HG03196 (cell line): ENCODE results near the gene SGMS1.

Experiments used
- ATAC-seq: cut with Tn5 transposase; IDR thresholded peaks from one replicate; pipeline ENCODE4 v1.9.1; 2021; ENCODE audit not compliant: unreplicated experiment

The SGMS1 gene

DNA sequence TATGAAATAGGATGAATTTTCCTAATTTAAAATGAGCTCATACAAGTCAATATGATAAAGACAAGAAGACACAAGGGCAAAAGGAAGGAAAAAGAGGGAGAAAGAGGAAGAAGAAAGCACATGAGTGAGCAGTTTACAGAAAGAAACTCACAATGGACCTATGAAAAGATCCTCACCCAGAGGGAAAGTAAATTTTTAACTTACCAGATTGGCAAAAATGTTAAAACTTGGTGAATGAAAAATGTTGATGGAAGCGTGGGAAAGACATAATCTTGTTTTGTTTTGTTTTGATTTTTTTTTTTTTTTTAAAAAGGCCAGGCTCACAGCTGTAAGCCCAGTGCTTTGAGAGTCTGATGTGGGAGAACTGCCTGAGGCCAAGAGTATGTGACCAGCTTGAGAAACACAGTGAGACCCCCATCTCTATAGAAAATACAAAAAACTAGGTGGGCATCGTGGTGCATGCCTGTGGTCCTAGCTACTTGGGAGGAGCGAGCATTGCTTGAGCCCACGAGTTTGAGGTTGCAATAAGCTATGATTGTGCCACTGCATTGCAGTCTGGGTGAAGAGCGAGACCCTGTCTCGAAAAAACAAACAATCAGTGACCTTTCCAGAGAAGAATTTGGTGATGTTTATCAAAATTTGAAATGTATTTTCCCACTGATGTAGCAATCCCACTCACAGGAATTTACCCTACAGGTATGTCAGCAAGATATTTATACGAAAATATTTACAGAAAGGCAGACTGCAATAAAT lies 219.6 kb downstream of the SGMS1 start:
- no peak for ATAC-seq

DNA sequence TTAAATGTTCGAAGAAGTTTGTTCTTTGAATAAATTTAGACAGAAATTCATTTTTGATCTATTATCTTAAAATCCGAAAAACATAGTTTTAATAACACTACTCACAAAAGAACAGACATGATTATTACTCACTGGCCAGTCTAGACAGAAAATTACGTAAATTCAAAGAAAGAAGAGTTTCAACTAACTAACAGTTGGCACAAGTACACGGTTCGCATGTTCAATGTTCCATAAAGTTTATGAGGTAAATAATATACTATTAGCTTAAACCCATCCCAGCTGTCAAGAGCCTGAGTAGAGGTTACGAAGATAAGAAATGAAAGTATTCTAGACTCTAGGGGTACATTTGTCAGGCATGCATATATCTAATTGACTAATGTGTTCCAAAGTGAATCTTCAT lies 220.7 kb downstream of the SGMS1 start:
- ATAC-seq = no peak

DNA sequence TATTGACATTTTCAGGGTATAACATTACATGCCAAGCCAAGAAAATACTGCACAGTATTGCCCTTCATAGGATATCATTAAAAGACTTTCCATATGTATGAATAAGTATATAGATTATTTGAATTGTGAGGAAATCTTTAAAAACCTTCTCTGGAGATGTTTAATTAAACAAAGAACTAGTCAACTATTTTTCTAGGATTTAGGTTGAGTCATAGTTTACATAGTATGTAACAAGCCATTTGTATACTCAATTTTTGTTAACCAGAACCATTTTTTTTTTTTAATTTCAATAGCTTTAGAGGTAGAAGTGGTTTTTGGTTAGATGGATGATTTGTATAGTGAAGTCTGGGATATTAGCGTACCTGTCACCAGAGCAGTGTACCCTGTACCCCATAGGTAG lies 221.3 kb downstream of the SGMS1 start:
- no peak for ATAC-seq

DNA sequence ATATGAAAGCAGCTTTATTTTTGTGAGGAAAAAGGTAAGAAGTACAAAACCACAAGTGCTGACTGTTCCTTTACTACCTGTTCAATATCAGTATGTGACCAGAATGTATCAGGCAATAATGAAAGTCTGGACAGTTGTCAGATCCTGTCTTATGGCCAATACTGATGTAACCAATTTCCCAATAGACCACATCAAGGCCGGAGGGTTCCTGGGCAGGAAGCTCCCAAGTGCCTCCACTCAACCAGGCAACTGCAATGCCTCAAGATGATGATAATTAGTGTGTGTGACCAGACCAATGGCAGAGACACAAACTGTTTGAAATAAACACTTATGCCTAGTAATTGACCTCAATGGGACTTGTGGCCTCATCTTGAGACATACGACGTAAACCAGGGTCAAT lies 223.1 kb downstream of the SGMS1 start:
- no peak for ATAC-seq

DNA sequence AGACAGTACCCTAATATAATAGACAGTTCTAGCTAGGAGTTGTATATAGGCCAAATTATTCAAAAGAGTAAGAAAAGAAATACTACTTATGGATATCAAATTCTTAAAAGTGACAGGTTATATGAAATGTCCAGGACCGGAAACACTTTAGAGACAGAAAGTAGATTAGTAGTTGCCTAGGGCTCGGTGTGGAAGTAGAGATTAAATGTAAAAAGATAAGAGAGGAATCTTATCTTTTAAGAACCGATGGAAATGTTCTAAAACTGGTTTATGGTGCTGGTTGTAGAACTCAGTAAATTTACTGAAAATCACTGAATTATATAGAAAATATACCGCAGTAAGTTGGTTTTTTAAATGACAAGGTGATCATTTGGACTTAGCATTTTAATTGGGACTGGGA lies 224.9 kb downstream of the SGMS1 start:
- no peak for ATAC-seq

DNA sequence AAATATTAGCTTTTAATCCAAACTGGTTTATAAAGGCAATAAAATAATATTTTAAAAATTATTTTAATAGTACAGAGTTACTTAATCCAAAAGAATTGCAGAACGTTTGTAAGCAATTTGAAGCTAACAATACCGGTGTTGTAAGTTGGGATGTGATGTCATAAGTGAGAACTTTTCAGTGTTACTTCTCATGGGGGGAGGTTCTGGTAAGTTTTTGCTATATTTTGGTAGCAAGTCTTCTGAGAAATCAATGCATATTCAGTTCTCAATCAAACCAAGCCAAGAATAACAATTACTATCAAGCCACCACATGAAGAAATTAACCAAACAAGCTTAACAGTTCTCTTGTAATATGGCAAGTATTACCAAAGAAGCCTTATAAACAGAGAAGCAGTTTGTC lies 225.4 kb downstream of the SGMS1 start:
- ATAC-seq = no peak

DNA sequence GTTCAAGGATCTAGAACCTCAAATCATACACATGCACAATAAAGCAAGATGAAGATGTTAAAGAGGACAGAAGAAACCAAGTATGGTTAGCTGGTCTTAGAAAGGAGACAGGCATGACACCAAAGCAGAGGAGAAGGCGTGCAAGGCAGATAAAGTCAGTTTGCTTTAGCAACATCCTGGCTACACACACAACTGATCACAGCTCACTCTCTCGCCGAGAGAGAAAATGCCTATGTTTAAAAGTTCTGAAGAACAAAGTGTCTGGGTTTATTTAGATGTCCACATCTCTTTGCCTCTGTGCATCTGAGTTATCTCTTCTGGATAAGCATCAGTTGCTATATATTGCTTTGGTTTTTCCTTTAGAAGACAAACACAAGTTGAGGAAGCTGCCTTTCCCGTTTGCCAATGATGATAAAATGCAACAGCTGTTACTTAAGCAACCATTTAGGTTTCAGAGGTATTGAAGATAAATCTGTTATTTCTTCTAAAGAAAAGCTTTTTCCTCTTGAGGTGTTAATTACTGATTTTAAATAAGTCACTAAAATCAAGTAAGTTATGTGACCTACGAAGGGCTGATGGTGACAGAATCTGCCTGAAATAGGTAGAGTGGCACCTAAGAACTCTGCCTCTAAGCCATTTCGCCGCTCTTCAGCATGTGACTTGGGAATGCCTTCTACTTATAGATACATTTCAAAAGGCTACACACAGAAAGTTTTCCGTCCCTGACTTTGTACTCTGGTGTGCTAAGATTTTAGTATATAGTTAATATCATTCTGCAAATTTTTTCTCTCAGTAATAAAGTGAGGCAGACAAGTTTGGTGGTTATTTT lies 226.2 kb downstream of the SGMS1 start:
- no peak for ATAC-seq

DNA sequence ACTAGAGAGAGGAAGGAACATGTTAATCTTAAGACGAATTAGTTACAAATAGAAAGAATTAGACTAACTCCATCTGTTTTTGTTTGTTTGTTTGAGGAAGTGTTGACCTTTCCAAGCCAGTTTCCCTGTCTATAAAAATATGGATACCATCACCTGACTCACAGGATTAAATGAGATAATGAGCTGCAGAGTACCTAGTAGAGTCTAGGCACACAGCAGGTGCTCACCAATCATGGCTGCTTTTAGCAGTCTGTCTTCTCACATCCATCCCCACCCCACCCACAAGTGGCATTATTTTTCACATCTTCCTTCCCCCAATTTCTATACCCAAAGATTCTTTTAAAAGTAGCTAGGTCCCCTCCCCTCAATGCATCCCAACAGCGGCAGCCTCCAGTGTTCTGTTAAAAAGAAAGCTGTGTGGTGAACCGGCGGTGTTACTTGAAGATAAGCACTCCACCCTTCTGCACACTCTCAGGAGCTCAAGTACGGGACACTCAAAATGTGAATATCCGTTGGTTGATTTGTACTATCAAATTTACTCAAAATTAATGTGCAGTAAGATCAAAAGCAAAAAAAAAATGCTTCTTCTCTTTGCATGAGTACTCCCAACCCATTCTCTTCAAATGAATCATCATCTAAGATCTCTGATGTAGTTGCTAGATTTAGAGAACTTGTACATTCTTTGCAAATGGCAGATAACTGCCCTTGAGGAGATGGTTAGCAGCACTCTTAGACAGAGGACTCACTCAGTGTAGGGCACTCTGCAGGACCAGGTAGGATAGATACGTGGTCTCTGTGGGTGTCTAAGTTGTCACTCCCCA lies 227.1 kb downstream of the SGMS1 start:
- no peak for ATAC-seq

DNA sequence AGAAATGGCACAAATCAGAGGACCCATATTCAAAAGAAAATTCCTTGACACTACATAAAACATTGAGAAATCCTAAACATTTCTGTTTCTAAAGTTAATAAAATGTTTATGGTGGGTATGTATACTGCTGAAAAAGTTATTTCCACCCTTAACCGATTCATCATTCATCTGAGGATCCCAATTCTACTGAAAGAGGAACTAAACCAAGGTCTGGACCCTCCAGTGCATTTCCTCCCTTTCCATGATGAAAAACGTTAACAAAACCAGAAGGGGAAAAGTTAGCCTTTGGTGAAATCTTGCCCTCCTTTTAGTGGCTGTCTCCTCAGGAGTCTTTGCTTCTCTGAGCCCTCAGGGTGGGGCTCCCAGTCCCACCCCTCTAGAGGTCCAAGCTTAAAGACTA lies 227.9 kb downstream of the SGMS1 start:
- no peak for ATAC-seq

DNA sequence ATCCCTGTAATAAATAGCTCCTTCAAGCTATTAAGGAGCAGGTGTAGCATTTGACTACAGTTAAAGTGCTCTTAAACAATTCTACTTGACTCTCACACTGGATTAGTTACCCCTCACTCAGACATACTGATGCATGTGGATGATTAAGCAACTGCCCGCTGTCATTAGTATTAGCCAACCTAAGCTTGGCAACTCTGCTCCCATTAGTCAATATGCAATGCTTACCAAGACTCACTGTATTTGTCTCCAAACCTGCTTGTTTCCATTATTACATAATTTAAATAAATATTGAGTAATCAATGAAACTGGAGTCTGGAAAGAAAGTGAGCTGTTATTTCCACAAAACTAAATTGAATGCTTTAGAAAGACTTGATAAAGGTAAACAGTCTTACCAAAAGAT lies 228.5 kb downstream of the SGMS1 start:
- no peak for ATAC-seq

DNA sequence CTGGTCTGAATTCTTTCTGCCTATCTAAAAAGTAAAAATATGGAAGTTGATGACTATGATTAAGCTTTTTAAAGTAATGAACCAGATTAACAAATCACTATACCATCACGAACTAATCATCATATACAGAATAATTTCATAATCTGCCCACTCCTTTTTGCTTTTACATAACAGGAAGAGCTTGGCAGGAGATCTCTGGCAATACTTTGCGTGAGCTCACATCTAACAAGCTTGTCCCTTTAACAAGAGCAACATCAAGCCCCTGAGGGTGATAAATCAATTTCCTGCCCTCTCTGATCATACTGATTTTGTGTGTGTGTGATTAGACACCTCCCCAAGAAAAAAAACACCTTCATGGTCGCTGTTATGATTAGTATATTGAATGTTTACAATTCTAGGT lies 228.9 kb downstream of the SGMS1 start:
- ATAC-seq = no peak

DNA sequence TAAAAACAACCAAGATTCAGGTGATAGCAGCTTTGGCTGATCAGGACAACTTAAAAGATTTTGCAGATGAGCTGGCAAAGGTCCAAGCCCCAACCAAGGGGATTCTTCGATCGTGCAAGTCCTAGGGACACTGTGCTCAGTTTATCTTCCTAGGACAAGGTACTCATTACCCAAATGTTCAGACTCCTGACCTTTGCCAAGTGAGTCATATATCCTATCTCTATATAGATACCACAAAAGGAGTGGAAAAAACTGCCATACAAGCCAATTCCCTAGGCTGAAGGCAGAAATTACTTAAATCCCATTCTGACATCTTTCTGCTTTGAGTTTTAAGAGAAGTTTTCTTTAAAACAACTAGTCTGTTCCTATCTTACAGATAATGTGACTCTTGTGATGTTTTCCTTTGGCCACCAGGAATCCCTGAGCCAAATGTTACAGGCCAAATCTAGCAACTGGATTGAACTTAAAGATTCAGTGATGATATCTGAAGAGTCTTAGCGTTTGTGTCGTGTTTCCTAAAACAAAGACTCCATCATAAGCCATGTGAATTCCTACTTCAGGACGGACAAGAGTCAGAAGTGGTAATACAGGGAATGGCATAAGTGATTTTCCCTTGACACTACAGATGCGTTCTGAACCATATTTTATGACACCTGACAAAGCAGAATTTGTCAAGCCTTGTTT lies 229.8 kb downstream of the SGMS1 start:
- no peak for ATAC-seq

DNA sequence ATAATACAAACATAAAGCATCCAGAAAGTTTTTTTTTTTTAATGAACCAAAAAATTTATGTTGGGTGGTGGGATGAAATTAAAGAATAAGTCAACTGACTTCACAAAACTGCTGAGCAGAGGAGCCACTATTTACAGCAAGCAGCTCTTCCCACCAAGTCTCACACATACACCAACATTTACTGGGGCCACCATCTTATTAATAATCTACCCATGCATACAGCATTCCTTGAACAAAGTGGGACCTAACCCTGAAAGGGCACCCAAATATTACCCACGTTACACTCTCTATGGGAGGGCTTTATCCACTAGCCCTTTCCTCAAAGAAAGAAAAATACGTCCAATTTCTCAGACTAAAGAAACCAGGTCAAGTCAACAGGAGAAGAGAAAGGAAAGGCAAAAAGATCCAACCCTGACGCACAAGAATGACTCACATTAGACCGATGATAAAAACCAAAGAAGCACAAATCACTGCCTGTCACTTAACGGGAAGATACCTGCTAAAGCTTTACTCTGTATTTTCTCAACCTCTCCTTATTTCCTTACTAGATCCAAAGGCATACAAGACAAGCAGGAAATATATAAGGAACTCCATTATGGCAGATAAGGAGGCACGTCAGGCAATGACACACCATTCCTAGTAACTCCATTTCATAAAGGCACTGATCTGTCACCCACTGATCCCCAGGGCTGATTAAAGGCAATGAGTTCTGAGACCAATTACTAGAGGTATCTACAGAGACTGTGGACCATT lies 230.6 kb downstream of the SGMS1 start:
- no peak for ATAC-seq

DNA sequence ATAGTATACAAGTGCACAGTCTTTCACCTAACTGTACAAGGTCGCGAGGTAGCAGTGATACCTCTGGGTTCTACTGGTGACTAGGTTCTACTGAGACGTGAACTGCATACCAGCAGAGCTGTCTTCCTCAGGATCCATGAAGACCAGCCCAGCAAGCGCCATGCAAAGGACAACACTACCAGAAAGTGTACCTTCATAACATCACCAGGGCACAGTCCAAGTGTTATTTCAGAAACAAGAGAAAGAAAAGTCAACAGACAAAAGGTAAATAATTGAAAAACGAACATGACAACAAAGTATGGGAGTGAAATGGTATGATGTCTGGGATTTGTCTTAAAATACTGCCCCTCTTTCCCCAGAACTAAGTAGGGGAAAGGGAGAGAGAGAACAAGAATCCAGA lies 231.3 kb downstream of the SGMS1 start:
- no peak for ATAC-seq

DNA sequence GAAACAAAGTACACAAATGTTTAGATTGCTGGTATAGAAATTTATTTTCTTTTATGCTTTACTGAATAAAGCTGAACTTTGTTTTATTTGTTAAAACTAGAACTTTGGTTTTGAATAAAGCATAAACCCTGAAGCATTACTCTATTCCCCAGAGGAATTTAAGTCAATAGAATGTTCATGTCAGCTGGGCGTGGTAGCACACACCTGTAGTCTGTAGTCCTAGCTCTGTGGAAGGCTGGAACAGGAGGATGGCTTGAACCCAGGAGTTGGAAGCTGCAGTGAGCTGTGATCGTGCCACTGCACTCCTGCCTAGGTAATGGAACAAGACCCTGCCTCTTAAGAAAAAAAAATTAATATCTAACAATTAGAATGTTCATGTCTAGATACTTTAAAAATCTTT lies 233.5 kb downstream of the SGMS1 start:
- ATAC-seq = no peak

DNA sequence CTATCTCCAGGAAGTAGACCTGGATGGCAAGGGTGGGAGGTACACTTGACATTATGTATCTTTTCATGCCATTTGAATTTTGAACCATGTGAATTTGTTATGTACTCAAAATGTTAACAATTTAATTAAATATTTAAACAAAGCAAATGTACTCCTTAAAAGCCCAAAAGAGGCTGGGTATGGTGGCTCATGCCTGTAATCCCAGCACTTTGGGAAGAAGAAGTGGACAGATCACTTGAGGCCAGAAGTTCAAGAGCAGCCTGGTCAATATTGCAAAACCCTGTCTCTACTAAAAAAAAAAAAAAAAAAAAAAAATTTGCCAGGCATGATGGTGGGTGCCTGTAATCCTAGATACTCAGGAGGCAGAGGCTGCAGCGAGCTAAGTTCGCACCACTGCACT lies 235.6 kb downstream of the SGMS1 start:
- no peak for ATAC-seq

DNA sequence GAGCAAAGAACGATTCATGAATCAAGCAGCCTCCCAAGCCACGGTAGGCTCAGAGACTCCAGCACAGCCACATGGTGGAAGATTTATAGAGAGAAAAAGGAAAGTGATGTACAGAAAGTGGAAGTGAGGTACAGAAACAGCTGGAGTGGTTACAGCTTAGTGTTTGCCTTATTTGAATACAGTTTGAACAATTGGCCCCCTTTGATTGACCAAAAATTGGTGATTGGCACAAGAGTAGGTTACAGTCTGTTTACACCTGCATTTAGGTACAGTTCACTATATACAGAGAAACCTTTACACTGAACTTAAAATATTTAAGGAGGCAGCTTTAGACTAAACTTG lies 236.1 kb downstream of the SGMS1 start:
- ATAC-seq = no peak

DNA sequence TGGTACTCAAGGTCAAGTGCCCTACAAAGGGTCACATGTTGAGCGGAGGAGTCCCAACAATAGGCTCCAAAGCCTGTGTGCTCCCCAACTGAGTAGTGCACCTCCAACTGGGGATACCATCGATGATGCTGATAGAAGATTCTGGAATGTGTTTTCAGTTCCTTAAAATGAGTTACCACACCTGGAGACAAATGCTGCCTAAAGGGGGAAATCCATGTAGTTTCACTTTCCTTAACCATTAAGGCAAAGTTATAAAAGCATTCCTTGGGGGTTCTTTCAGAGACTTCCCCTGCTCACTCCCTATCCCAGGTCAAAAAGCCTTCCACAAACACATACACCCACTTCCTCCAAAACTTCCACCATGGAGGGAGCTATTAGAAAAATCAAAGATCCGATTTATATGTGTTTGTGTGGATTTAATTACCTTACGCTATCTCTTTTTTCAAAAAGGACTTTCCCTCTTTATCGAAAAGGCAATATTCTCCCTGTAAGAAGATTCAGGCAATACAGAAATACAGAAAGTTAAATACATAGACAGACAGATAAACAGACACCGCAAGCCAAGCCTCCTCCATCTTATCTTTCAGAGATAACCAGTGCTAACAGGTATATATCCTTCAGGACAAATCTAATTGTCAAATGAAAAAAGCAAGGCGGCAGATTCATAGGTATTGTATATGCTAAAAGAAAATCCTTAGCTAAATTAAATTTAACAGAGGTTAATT lies 236.6 kb downstream of the SGMS1 start:
- ATAC-seq = no peak

DNA sequence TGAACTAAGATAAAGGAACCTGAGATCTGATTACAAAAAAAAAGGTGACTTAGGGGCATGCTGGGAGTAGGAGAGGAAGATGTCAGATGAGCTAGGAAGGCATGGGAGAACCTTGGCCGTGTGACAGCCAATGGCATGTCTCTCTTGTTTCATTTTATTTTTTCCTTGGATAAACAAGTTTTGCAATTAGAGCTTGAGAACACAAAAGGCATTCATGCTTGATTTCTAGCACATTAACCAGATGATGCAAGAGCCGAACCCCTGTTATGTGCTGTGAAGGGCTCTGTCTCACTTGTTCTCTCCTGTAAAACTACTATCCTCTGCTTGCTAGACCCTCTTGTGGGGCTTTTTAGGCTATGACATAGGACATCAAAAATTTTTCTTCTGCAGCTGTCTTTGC lies 238.1 kb downstream of the SGMS1 start:
- no peak for ATAC-seq

DNA sequence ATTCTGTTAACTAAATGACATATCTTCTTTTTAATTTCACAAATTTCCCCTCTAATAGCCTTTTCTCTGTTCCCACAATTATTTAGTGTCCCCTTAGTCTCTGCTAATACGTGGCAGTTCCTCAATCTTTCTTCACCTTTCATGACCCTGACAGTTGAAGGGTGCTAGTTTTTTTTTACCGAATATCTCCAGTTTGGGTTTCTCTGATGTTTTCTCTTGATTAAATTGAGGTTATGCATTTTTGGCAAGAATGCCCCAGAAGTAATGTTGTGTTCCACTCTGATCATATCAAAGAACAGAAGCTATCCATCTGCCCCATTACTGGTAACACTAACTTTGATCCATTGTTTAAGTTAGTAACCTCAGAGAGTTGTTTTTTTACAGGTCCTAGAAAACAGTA lies 238.9 kb downstream of the SGMS1 start:
- ATAC-seq = no peak
